ENCODE measurements around the gene VWA2. TPM values are rescaled to one million over a fixed set of nuclear protein-coding genes. Genes with fewer than 3 reads are reported as not detected.

The VWA2 gene
- total RNA-seq, 1 experiment from 2014 or later, result 1.6 TPM

- Histone ChIP-seq H3K79me2 (ENCODE audit: insufficient read depth, low read length) (no peaks in the 10 kb centered on the region), H4K91ac (ENCODE audit: insufficient read length, low read depth, low read length) (no peak overlapping the region), H3T11ph (ENCODE audit: low read length) (no peak overlapping the region), H3K23me2 (ENCODE audit: insufficient read length, low read depth, low read length, poor library complexity, severe bottlenecking) (no peaks in the 10 kb centered on the region), H3K14ac (ENCODE audit: insufficient read depth, low read length) (no peak overlapping the region), H3K27me3 (ENCODE audit: insufficient read depth, low read length) (no peaks in the 10 kb centered on the region), H4K8ac (replicated peaks; ENCODE audit: insufficient read length, low read depth, low read length) (no peak overlapping the region), H2AFZ (ENCODE audit: low read length) (no peak overlapping the region), H2BK20ac (ENCODE audit: low read depth, low read length, poor library complexity, severe bottlenecking) (no peak overlapping the region), H2BK15ac (ENCODE audit: low read depth, low read length) (no peak overlapping the region), H3K27ac (ENCODE audit: insufficient read length, low read depth, low read length) (no peak overlapping the region), H3K4me2 (ENCODE audit: insufficient read depth, insufficient read length, low read length) (no peak overlapping the region), H3K56ac (ENCODE audit: insufficient read length, low read depth, low read length) (no peak overlapping the region), H3K9ac (ENCODE audit: extremely low read depth, insufficient read length, low read length) (no peak overlapping the region), H2BK120ac (ENCODE audit: low read depth, low read length, poor library complexity, severe bottlenecking) (no peak overlapping the region), H2BK12ac (ENCODE audit: insufficient read length, low read depth, low read length) (no peak overlapping the region), H2BK5ac (ENCODE audit: insufficient read length, low read length) (no peak overlapping the region), H2AK5ac (ENCODE audit: insufficient read length, low read length) (no peak overlapping the region), H3K4ac (ENCODE audit: low read depth, low read length) (no peak overlapping the region), H4K5ac (ENCODE audit: insufficient read length, low read depth, low read length) (no peak overlapping the region), H3K79me1 (ENCODE audit: insufficient read depth, low read depth, low read length, poor library complexity, severe bottlenecking) (no peaks in the 10 kb centered on the region), H3K18ac (ENCODE audit: insufficient read length, low read depth, low read length) (no peak overlapping the region), H3K9me3 (ENCODE audit: control insufficient read depth, low read depth, low read length) (no peaks in the 10 kb centered on the region), H3K23ac (ENCODE audit: insufficient read length, low read depth, low read length) (no peak overlapping the region), H3K4me1 (ENCODE audit: insufficient read depth, low read length) (peaks cover 5% of the 10 kb centered on the region), H4K20me1 (ENCODE audit: control insufficient read depth, insufficient read depth, insufficient read length) (no peaks in the 10 kb centered on the region)
- no peak for DNase-seq
- Mint-ChIP-seq H3K4me1 (peaks cover 23 to 28% of the 10 kb centered on the region in 2 experiments), H3K36me3 (ENCODE audit: insufficient read depth in 1 of 3, low read depth in 3 of 3) (no peaks in the 10 kb centered on the region), H3K9me3 (no peaks in the 10 kb centered on the region; a peak in 2 of 5 replicates), H3K4me3 (no peak overlapping the region), H3K27me3 (ENCODE audit: low read depth) (peaks cover 73% of the 10 kb centered on the region), H3K27ac (peak overlapping the region in 1 of 3 experiments; percentile 12; a peak in 1 of 7 replicates)
- WGBS (ENCODE audit: extremely low coverage, insufficient read length, low lambda C conversion rate), result no CpG with 5 or more reads among the region's 10 CpGs
- TF ChIP-seq CTCF (conservative IDR thresholded peaks at IDR 0.05), result no peak
These were observed 97.9 kb downstream of the VWA2 start for GRCh38 chr10:114336823-114337509.
